Breast epithelium (tissue), 3 donors: Measurements from ENCODE around the gene FCHSD2.

ENCODE experiments used
- POLR2A ChIP-seq: fragments of 450-650 bp; IDR thresholded peaks from one replicate; pipeline ENCODE4 v1.6.1; 2016; ENCODE audit warnings: antibody characterized with exemption, mild to moderate bottlenecking, moderate library complexity
- TF ChIP-seq, protein P1 (sequence below), 3 donors: fragments of 450-650 bp; IDR thresholded peaks; one replicate each; pipeline ENCODE4 v1.5.1; 2016 to 2017; ENCODE audit warnings: antibody characterized with exemption in 3 of 3, mild to moderate bottlenecking in 3 of 3, moderate library complexity in 3 of 3

DNA sequence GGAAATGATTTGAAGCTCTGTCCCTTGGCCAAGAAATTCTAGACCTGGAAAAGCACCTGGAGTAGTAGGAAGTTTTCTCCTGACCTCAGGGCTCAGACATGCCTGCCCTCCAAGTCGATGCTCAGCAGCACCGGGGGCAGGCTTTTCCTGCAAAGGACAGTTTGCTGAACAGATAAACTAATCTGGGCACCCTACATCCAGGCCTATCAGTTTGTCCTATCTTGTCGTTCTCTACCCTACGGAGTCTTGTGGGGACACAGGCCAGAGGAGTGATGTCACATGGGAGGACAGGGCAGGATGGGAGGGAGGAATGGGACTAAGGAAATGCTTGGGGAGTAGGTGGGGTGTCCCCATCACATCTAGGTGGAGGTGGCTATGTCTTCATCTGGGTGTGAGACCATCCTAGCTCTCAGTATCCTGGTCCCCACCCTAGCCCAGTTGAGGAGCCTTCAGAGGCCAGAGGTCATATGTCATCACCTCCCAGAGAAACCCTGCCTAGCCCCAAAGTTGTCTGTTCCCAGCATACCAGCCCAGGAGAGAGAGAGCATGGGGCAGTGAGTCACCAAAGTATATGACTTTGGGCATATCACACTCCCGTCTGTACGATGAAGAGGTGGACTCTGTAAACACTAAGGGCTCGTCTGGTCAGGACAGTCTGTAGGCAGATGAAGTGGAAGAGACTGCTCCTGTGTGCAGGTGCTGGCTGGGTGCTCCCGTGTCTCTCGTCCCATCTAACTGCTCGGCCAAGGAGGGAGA, 18.1 kb upstream of the FCHSD2 start:
- TF ChIP-seq, protein P1, sequence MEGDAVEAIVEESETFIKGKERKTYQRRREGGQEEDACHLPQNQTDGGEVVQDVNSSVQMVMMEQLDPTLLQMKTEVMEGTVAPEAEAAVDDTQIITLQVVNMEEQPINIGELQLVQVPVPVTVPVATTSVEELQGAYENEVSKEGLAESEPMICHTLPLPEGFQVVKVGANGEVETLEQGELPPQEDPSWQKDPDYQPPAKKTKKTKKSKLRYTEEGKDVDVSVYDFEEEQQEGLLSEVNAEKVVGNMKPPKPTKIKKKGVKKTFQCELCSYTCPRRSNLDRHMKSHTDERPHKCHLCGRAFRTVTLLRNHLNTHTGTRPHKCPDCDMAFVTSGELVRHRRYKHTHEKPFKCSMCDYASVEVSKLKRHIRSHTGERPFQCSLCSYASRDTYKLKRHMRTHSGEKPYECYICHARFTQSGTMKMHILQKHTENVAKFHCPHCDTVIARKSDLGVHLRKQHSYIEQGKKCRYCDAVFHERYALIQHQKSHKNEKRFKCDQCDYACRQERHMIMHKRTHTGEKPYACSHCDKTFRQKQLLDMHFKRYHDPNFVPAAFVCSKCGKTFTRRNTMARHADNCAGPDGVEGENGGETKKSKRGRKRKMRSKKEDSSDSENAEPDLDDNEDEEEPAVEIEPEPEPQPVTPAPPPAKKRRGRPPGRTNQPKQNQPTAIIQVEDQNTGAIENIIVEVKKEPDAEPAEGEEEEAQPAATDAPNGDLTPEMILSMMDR (IDR thresholded peaks at IDR 0.05), result no peak
- no peak for TF ChIP-seq POLR2A
